Gastrocnemius medialis (tissue), 4 donors: ENCODE results near the gene TMPRSS4. TPM values are rescaled to one million over a fixed set of nuclear protein-coding genes. Genes with fewer than 3 reads are reported as not detected.

Source experiments
- ATAC-seq, 2 donors: fragments of 150-250 bp; one replicate each; pipeline ENCODE4 v1.9.1; 2016
- DNase-seq, 2 donors: peaks; one replicate each; pipeline ENCODE4 v3.0.0-alpha.2; 2019
- H3K27ac ChIP-seq, 4 donors: fragments of 200-600 bp; sonication (generic); 1 replicate in 1 of 4; 2 replicates in 3 of 4; pipeline ENCODE4 v1.5.1; 2016 to 2018; ENCODE audit warnings: mild to moderate bottlenecking in 2 of 4, moderate library complexity in 1 of 4
- H3K27me3 ChIP-seq, 3 donors: fragments of 200-600 bp; sonication (generic) in 2 of 3; 1 replicate in 1 of 3; 2 replicates in 2 of 3; pipeline versions ENCODE4 v1.5.1 to v1.6.0; 2016 to 2019; ENCODE audit warnings: mild to moderate bottlenecking in 1 of 3, moderate library complexity in 1 of 3
- H3K36me3 ChIP-seq, 2 donors: fragments of 200-600 bp; sonication (generic) in 1 of 2; one replicate each; pipeline ENCODE4 v1.5.1; 2017 to 2018
- H3K4me1 ChIP-seq, 2 donors: fragments of 200-600 bp; sonication (generic) in 1 of 2; one replicate each; pipeline ENCODE4 v1.5.1; 2016 to 2017; ENCODE audit warnings: mild to moderate bottlenecking in 2 of 2
- H3K4me3 ChIP-seq, 4 donors: fragments of 200-600 bp; sonication (generic) in 3 of 4; 1 replicate in 1 of 4; 2 replicates in 3 of 4; pipeline ENCODE4 v1.5.1; 2016 to 2019; ENCODE audit warnings: mild to moderate bottlenecking in 2 of 4
- H3K9me3 ChIP-seq, 3 donors: fragments of 200-600 bp; sonication (generic) in 2 of 3; 1 replicate in 1 of 3; 2 replicates in 2 of 3; pipeline ENCODE4 v1.5.1; 2016 to 2019
- CTCF ChIP-seq, 5 experiments: fragments of 450-650 bp in 3 of 5; fragments of 200-600 bp in 2 of 5; sonication (generic) in 2 of 5; IDR thresholded peaks in 4 of 5; conservative IDR thresholded peaks in 1 of 5; 1 replicate in 4 of 5; 2 replicates in 1 of 5; pipeline ENCODE4 v1.5.1; 2016 to 2019; ENCODE audit warnings: antibody characterized with exemption in 5 of 5, mild to moderate bottlenecking in 3 of 5, moderate library complexity in 3 of 5
- POLR2A ChIP-seq, 2 donors: fragments of 450-650 bp; IDR thresholded peaks; one replicate each; pipeline ENCODE4 v1.6.1; 2017; ENCODE audit warnings: antibody characterized with exemption in 2 of 2, mild to moderate bottlenecking in 2 of 2, moderate library complexity in 2 of 2
- in situ Hi-C, 4 donors: fragments of 200-750 bp; cut with MboI; loops; one replicate each; pipeline versions ENCODE4 v1.15.0 to v1.8.0; 2017; ENCODE audit warnings: low sequenced_read_pairs in 4 of 4
- intact Hi-C: fragments of 100-400 bp; cut with DNase I; formaldehyde crosslinking; loops from one replicate; pipeline ENCODE4 v1.15.1; 2023; ENCODE audit warnings: low total_unique reads
- total RNA-seq, 4 donors: library from RNA; depleted of rRNA; stranded (reverse); fragments of >200 nt; gene quantifications; one replicate each; pipeline versions ENCODE4 v1.1.0 to v1.2.3, GENCODE V29; 2016

Gene TMPRSS4
- total RNA-seq, 4 donors from 2014 or later, result 1.1 TPM; not detected in 3

GRCh38 chr11:118168751-118169150 lies 91.9 kb downstream of the TMPRSS4 start:
- H3K9me3 ChIP-seq, result no peaks in the 10 kb centered on the region
- no peak overlapping the region for H3K27ac ChIP-seq
- no peak overlapping the region for H3K4me3 ChIP-seq
- DNase-seq (no peak), ATAC-seq (no peak)
- intact Hi-C loops, result no loop called here
- no peak for TF ChIP-seq CTCF (IDR thresholded peaks at IDR 0.05 in 4 of 5, conservative IDR thresholded peaks at IDR 0.05 in 1 of 5)
- TF ChIP-seq POLR2A (IDR thresholded peaks at IDR 0.05), result no peak
- H3K4me1 ChIP-seq, result peaks cover 5 to 15% of the 10 kb centered on the region in 2 donors
- H3K36me3 ChIP-seq, result no peaks in the 10 kb centered on the region
- H3K27me3 ChIP-seq, result no peaks in the 10 kb centered on the region
- in situ Hi-C loops, result no loop called here

GRCh38 chr11:118169300-118170140 lies 92.6 kb downstream of the TMPRSS4 start:
- TF ChIP-seq POLR2A (IDR thresholded peaks at IDR 0.05) (no peak), CTCF (IDR thresholded peaks at IDR 0.05 in 4 of 5, conservative IDR thresholded peaks at IDR 0.05 in 1 of 5) (no peak)
- no peak overlapping the region for H3K4me3 ChIP-seq
- no peaks in the 10 kb centered on the region for H3K36me3 ChIP-seq
- ATAC-seq (no peak), DNase-seq (no peak)
- no peaks in the 10 kb centered on the region for H3K9me3 ChIP-seq
- no peak overlapping the region for H3K27ac ChIP-seq
- intact Hi-C loops (no loop called here), in situ Hi-C loops (no loop called here)
- peaks cover 6 to 15% of the 10 kb centered on the region in 2 donors for H3K4me1 ChIP-seq
- H3K27me3 ChIP-seq, result no peaks in the 10 kb centered on the region

- in situ Hi-C loops, result no loop called here
- Histone ChIP-seq H3K36me3 (no peaks in the 10 kb centered on the region), H3K27ac (no peak overlapping the region), H3K4me1 (peaks cover 11 to 16% of the 10 kb centered on the region in 2 donors), H3K9me3 (no peaks in the 10 kb centered on the region), H3K4me3 (no peak overlapping the region), H3K27me3 (no peaks in the 10 kb centered on the region)
- ATAC-seq, result no peak
- TF ChIP-seq CTCF (IDR thresholded peaks at IDR 0.05 in 4 of 5, conservative IDR thresholded peaks at IDR 0.05 in 1 of 5) (no peak), POLR2A (IDR thresholded peaks at IDR 0.05) (no peak)
- no peak for DNase-seq
- intact Hi-C loops, result no loop called here
These were observed 93.4 kb downstream of the TMPRSS4 start for GRCh38 chr11:118170231-118170630.

GRCh38 chr11:118170882-118171268 lies 94.0 kb downstream of the TMPRSS4 start:
- no peak overlapping the region for H3K4me3 ChIP-seq
- no peak overlapping the region for H3K27ac ChIP-seq
- intact Hi-C loops, result loop anchor here (1.0 kb wide), 1 partner anchor 26 kb away; no protein-coding TSS in a partner anchor
- H3K36me3 ChIP-seq, result no peaks in the 10 kb centered on the region
- in situ Hi-C loops, result no loop called here
- H3K27me3 ChIP-seq, result no peaks in the 10 kb centered on the region
- no peaks in the 10 kb centered on the region for H3K9me3 ChIP-seq
- no peak for DNase-seq
- TF ChIP-seq POLR2A (IDR thresholded peaks at IDR 0.05), result no peak
- no peak for TF ChIP-seq CTCF (IDR thresholded peaks at IDR 0.05 in 4 of 5, conservative IDR thresholded peaks at IDR 0.05 in 1 of 5)
- ATAC-seq, result no peak
- peaks cover 18 to 23% of the 10 kb centered on the region in 2 donors for H3K4me1 ChIP-seq

Other genes starting within 250 kb of the TMPRSS4 start
- 10 to 100 TPM in 1 of 4 donors, 1 to 10 TPM in 3; 2.9 to 17.7 (median 5.4) TPM for gene FXYD6, start 200.4 kb upstream of the TMPRSS4 start, total RNA-seq
- not detected for gene TMPRSS13, start 147.7 kb upstream of the TMPRSS4 start, total RNA-seq
- gene IL10RA, start 90.7 kb upstream of the TMPRSS4 start, total RNA-seq, result 1 to 10 TPM in 3 of 4 donors, under 1 TPM in 1; 0.73 to 5.5 (median 2.2) TPM
- not detected for gene SMIM35, start 9.9 kb downstream of the TMPRSS4 start, total RNA-seq
- 10 to 100 TPM in 1 of 4 donors, 1 to 10 TPM in 3; 3.5 to 16.3 (median 6.5) TPM for gene SCN4B, start 75.7 kb downstream of the TMPRSS4 start, total RNA-seq
- gene SCN2B, start 99.6 kb downstream of the TMPRSS4 start, total RNA-seq, result 1 to 10 TPM in 1 of 4 donors, under 1 TPM in 2, not detected in 1; 0.10 to 1.9 (median 0.24) TPM
- 1 to 10 TPM in 1 of 4 donors, under 1 TPM in 2, not detected in 1; 0.82 to 1.2 (median 0.91) TPM for gene JAML, start 147.9 kb downstream of the TMPRSS4 start, total RNA-seq
- 1 to 10 TPM in 1 of 4 donors, under 1 TPM in 3; 0.10 to 2.1 (median 0.19) TPM for gene MPZL3, start 175.3 kb downstream of the TMPRSS4 start, total RNA-seq
- gene MPZL2, start 187.2 kb downstream of the TMPRSS4 start, total RNA-seq, result 1 to 10 TPM; 1.2 to 7.9 (median 3.4) TPM
- gene CD3E, start 227.7 kb downstream of the TMPRSS4 start, total RNA-seq, result under 1 TPM in 2 of 4 donors, not detected in 2; 0.42 to 0.51 TPM